ENCODE results near the gene TMUB2. TPM values are rescaled to one million over a fixed set of nuclear protein-coding genes. Genes with fewer than 3 reads are reported as not detected.

The TMUB2 gene
- total and polyA plus RNA-seq, 9 of the 15 experiments (the other 6 are each of a cell fraction or from before 2014, with no cell fraction given) = 4.1 to 29.8 (median 16.3) TPM

GRCh38 chr17:44197980-44198720 lies 11.4 kb downstream of the TMUB2 start (continued):
- TF ChIP-seq ELF4 (CRISPR knock-in tag; IDR thresholded peaks at IDR 0.05) (peak; percentile 33; the same call in 1 of the 2 replicates), BACH1 (tag; IDR thresholded peaks at IDR 0.05) (no peak), HDGF (IDR thresholded peaks at IDR 0.05) (0 out of 2 replicates have a peak, but pooled peaks have one; percentile 21), ATF1 (CRISPR knock-in tag; IDR thresholded peaks at IDR 0.05) (no peak), ATF1 (tag; IDR thresholded peaks at IDR 0.05) (no peak), ZNF263 (CRISPR knock-in tag; IDR thresholded peaks at IDR 0.05; ENCODE audit: borderline replicate concordance) (no peak), ATF3 (IDR thresholded peaks at IDR 0.05) (no peak), ATF3 (CRISPR knock-in tag; conservative IDR thresholded peaks at IDR 0.05) (no peak), KLF10 (CRISPR knock-in tag; IDR thresholded peaks at IDR 0.05) (no peak), TBP (optimal IDR thresholded peaks at IDR 0.05; ENCODE audit: low read depth, low read length) (peak; percentile 65), RNF2 (IDR thresholded peaks at IDR 0.05) (no peak), ZNF3 (CRISPR knock-in tag; IDR thresholded peaks at IDR 0.05) (no peak), NR2C1 (IDR thresholded peaks at IDR 0.05) (no peak), NR2C1 (tag; IDR thresholded peaks at IDR 0.05) (no peak), ID3 (CRISPR knock-in tag; IDR thresholded peaks at IDR 0.05) (no peak), ID3 (tag; IDR thresholded peaks at IDR 0.05) (no peak), PBX2 (CRISPR knock-in tag; IDR thresholded peaks at IDR 0.05; ENCODE audit: low read depth) (no peak), PBX2 (tag; conservative IDR thresholded peaks at IDR 0.05; ENCODE audit: low read depth) (0 out of 2 replicates have a peak, but pooled peaks have one; percentile 8), SFPQ (IDR thresholded peaks at IDR 0.05; ENCODE audit: low read depth, low read length) (no peak), ZNF431 (CRISPR knock-in tag; IDR thresholded peaks at IDR 0.05) (no peak), MTA3 (IDR thresholded peaks at IDR 0.05; ENCODE audit: borderline replicate concordance) (no peak), CREBBP (IDR thresholded peaks at IDR 0.05; ENCODE audit: low read depth, low read length) (no peak), ZNF197 (CRISPR knock-in tag; IDR thresholded peaks at IDR 0.05; ENCODE audit: low read depth) (no peak), DMBX1 (CRISPR knock-in tag; IDR thresholded peaks at IDR 0.05; ENCODE audit: borderline replicate concordance) (no peak), FOXJ2 (tag; IDR thresholded peaks at IDR 0.05) (no peak), ZNF124 (CRISPR knock-in tag; IDR thresholded peaks at IDR 0.05) (no peak)

Data from K562 (cell line).